A549 (cell line): Measurements from ENCODE around the gene ITGA2. TPM values are rescaled to one million over a fixed set of nuclear protein-coding genes. Genes with fewer than 3 reads are reported as not detected.

Experiments
- ATAC-seq, 2 experiments: fragments of 200-7000 bp in 1 of 2; fragments of >200 bp in 1 of 2; cut with Nextera tagmentation in 1 of 2; cut with Tn5 transposase in 1 of 2; 3 replicates each; pipeline versions ENCODE4 v1.8.0 to v1.9.1; 2018 to 2020; ENCODE audit warnings: mild to moderate bottlenecking in 1 of 2, moderate library complexity in 1 of 2
- CTCF ChIA-PET: fragments of 300-600 bp; sonication (Branson Sonifier 250); formaldehyde crosslinking; extraction: SDS; loops from one replicate; lab custom pipeline; 2021; ENCODE audit warnings: antibody characterized with exemption, inconsistent platforms; lab: Yijun Ruan, JAX
- POLR2A ChIA-PET: fragments of 350-600 bp; formaldehyde crosslinking; extraction: SDS; loops from one replicate; lab custom pipeline; 2021; ENCODE audit warnings: antibody characterized with exemption, inconsistent platforms; lab: Yijun Ruan, JAX
- DNase-seq, 2 experiments: peaks; one replicate each; pipeline versions ENCODE4 v3.0.0 to v3.0.0-alpha.2; 2011 to 2016; ENCODE audit warnings: low read depth in 1 of 2, low spot score in 1 of 2
- FAIRE-seq: peaks from 2 replicates; lab custom pipeline; 2011; peaks lifted over from hg19 to GRCh38; lab: Jason Lieb, UNC
- H3K27ac ChIP-seq, 2 experiments: fragments of >200 bp; sonication (Bioruptor Twin); formaldehyde crosslinking; 3 replicates each; pipeline ENCODE4 v1.5.1; 2016 to 2017
- H3K4me1 ChIP-seq: fragments of >200 bp; sonication (Bioruptor Twin); formaldehyde crosslinking; 3 replicates; pipeline ENCODE4 v1.6.1; 2016
- H3K4me2 ChIP-seq: fragments of >200 bp; sonication (Bioruptor Twin); formaldehyde crosslinking; 3 replicates; pipeline ENCODE4 v1.6.1; 2016
- H3K4me3 ChIP-seq: fragments of >200 bp; sonication (Bioruptor Twin); formaldehyde crosslinking; 3 replicates; pipeline ENCODE4 v1.5.1; 2016
- H3K9me3 ChIP-seq: fragments of >200 bp; sonication (Bioruptor Twin); formaldehyde crosslinking; 3 replicates; pipeline ENCODE4 v1.6.1; 2016
- ATOH8 ChIP-seq: fragments of 250-450 bp; sonication (Bioruptor Pico); IDR thresholded peaks from 2 replicates; pipeline ENCODE4 v1.5.0; 2020; ENCODE audit warnings: low read depth, mild to moderate bottlenecking, moderate library complexity
- CBX8 ChIP-seq: fragments of 200-600 bp; sonication (generic); IDR thresholded peaks from 2 replicates; pipeline ENCODE4 v1.6.1; 2016
- CEBPB ChIP-seq, 2 experiments: fragments of >200 bp in 1 of 2; sonication (Bioruptor Twin) in 1 of 2; formaldehyde crosslinking in 1 of 2; IDR thresholded peaks; 2 replicates each; pipeline ENCODE4 v1.6.1; 2012 to 2016
- CHD2 ChIP-seq: fragments of 150-350 bp; IDR thresholded peaks from 2 replicates; pipeline ENCODE4 v1.6.1; 2014; ENCODE audit warnings: low read length; ENCODE audit not compliant: partially characterized antibody
- CHD4 ChIP-seq: fragments of 200-600 bp; sonication (generic); IDR thresholded peaks from 2 replicates; pipeline ENCODE4 v1.6.1; 2016; ENCODE audit warnings: antibody characterized with exemption, mild to moderate bottlenecking, borderline replicate concordance
- EHF ChIP-seq: fragments of 250-450 bp; sonication (Bioruptor Pico); IDR thresholded peaks from 2 replicates; pipeline ENCODE4 v1.5.0; 2020; ENCODE audit warnings: mild to moderate bottlenecking
- EHMT2 ChIP-seq: fragments of 200-600 bp; sonication (generic); IDR thresholded peaks from 2 replicates; pipeline ENCODE4 v1.6.1; 2016; ENCODE audit warnings: antibody characterized with exemption, low read depth, mild to moderate bottlenecking, moderate library complexity
- ESRRA ChIP-seq: fragments of 150-350 bp; IDR thresholded peaks from 2 replicates; pipeline ENCODE4 v1.6.1; 2014; ENCODE audit warnings: mild to moderate bottlenecking, low read length, borderline replicate concordance
- FOSB ChIP-seq: fragments of 250-450 bp; sonication (Bioruptor Pico); IDR thresholded peaks from 2 replicates; pipeline ENCODE4 v1.5.0; 2020; ENCODE audit warnings: mild to moderate bottlenecking, moderate library complexity
- FOSL2 ChIP-seq, 2 experiments: fragments of 450-650 bp in 1 of 2; fragments of >200 bp in 1 of 2; sonication (Bioruptor Twin) in 1 of 2; formaldehyde crosslinking; IDR thresholded peaks; 2 replicates each; pipeline versions ENCODE4 v1.5.0 to v1.6.1; 2016 to 2020; ENCODE audit warnings: mild to moderate bottlenecking in 1 of 2, moderate library complexity in 1 of 2
- FOXS1 ChIP-seq: fragments of 250-450 bp; sonication (Bioruptor Pico); IDR thresholded peaks from 2 replicates; pipeline ENCODE4 v1.5.0; 2020; ENCODE audit warnings: mild to moderate bottlenecking, moderate library complexity
- GATA3 ChIP-seq: IDR thresholded peaks from 2 replicates; pipeline ENCODE4 v1.6.1; 2012; ENCODE audit warnings: borderline replicate concordance
- HES2 ChIP-seq: fragments of >200 bp; sonication (Bioruptor Twin); formaldehyde crosslinking; IDR thresholded peaks from 2 replicates; pipeline ENCODE4 v1.6.1; 2016
- HEYL ChIP-seq: fragments of 250-450 bp; sonication (Bioruptor Pico); IDR thresholded peaks from 2 replicates; pipeline ENCODE4 v1.8.0; 2021; ENCODE audit warnings: mild to moderate bottlenecking, moderate library complexity
- JUN ChIP-seq, 2 experiments: fragments of >200 bp; sonication (Bioruptor Twin); formaldehyde crosslinking; IDR thresholded peaks; 2 replicates in 1 of 2; 3 replicates in 1 of 2; pipeline ENCODE4 v1.6.1; 2016 to 2017
- JUNB ChIP-seq: fragments of >200 bp; sonication (Bioruptor Twin); formaldehyde crosslinking; IDR thresholded peaks from 2 replicates; pipeline ENCODE4 v1.6.1; 2016
- KDM1A ChIP-seq: fragments of 200-600 bp; sonication (generic); IDR thresholded peaks from 2 replicates; pipeline ENCODE4 v1.6.1; 2016; ENCODE audit warnings: low read depth, mild to moderate bottlenecking
- KDM5A ChIP-seq: fragments of 200-600 bp; sonication (generic); IDR thresholded peaks from 2 replicates; pipeline ENCODE4 v1.6.1; 2016; ENCODE audit warnings: antibody characterized with exemption, mild to moderate bottlenecking
- MAFK ChIP-seq: fragments of 450-650 bp; IDR thresholded peaks from 2 replicates; pipeline ENCODE4 v1.6.1; 2014; ENCODE audit not compliant: partially characterized antibody
- MAX ChIP-seq: IDR thresholded peaks from 2 replicates; pipeline ENCODE4 v1.6.1; 2012
- MAZ ChIP-seq: fragments of 150-350 bp; IDR thresholded peaks from 2 replicates; pipeline ENCODE4 v1.6.1; 2014; ENCODE audit warnings: antibody characterized with exemption, low read depth, low read length, borderline replicate concordance
- MYC ChIP-seq: IDR thresholded peaks from 2 replicates; pipeline ENCODE4 v1.6.1; 2012; ENCODE audit warnings: mild to moderate bottlenecking, inconsistent platforms, low read length, improper control_type of control experiment, borderline replicate concordance
- NFE2L2 ChIP-seq: fragments of 150-350 bp; conservative IDR thresholded peaks from 2 replicates; pipeline ENCODE4 v1.6.1; 2014; ENCODE audit warnings: low read length
- PHF8 ChIP-seq: fragments of 200-600 bp; sonication (generic); IDR thresholded peaks from 2 replicates; pipeline ENCODE4 v1.6.1; 2016; ENCODE audit warnings: low read depth, mild to moderate bottlenecking, antibody characterized with exemption, moderate library complexity, borderline replicate concordance
- POLR2A ChIP-seq: IDR thresholded peaks from 2 replicates; pipeline ENCODE4 v1.6.1; 2012; ENCODE audit warnings: mild to moderate bottlenecking, low read length
- RARB ChIP-seq: fragments of 250-450 bp; sonication (Bioruptor Pico); IDR thresholded peaks from 2 replicates; pipeline ENCODE4 v1.8.0; 2021; ENCODE audit warnings: mild to moderate bottlenecking, moderate library complexity
- RCOR1 ChIP-seq: fragments of 150-350 bp; IDR thresholded peaks from 2 replicates; pipeline ENCODE4 v1.6.1; 2014; ENCODE audit warnings: antibody characterized with exemption, low read length, low read depth
- SMC3 ChIP-seq: fragments of >200 bp; sonication (Bioruptor Twin); formaldehyde crosslinking; IDR thresholded peaks from 3 replicates; pipeline ENCODE4 v1.6.1; 2018; ENCODE audit warnings: inconsistent platforms
- TP53 ChIP-seq: fragments of 250-450 bp; sonication (Bioruptor Pico); IDR thresholded peaks from 2 replicates; pipeline ENCODE4 v1.5.0; 2021; ENCODE audit warnings: mild to moderate bottlenecking, moderate library complexity
- USF2 ChIP-seq: fragments of 450-650 bp; IDR thresholded peaks from 2 replicates; pipeline ENCODE4 v1.6.1; 2014; ENCODE audit warnings: antibody characterized with exemption
- ZNF302 ChIP-seq: fragments of 250-450 bp; sonication (Bioruptor Pico); IDR thresholded peaks from 2 replicates; pipeline ENCODE4 v1.9.0; 2021; ENCODE audit warnings: inconsistent platforms, mild to moderate bottlenecking, moderate library complexity
- WGBS: methylation state at CpG from one replicate; pipeline ENCODE4 v1.1.6; 2017; ENCODE audit errors: missing lambda C conversion rate; 5-methylcytosine and 5-hydroxymethylcytosine counted together
- polyA plus RNA-seq, 4 experiments: library from polyadenylated mRNA; depleted of rRNA in 3 of 4; stranded (reverse); fragments of >200 nt; fragmentation: RNase III in 1 of 4; extraction: RNeasy Plus Mini Kit Qiagen cat#74134 plus additional on column Dnase treatment in 1 of 4; gene quantifications; 2 replicates in 3 of 4; 3 replicates in 1 of 4; pipeline ENCODE4 v1.2.3, GENCODE V29; 2011 to 2017
- TF ChIP-seq, protein P1 (sequence below): fragments of >200 bp; sonication (Bioruptor Twin); formaldehyde crosslinking; IDR thresholded peaks from 3 replicates; pipeline ENCODE4 v1.5.1; 2016
- TF ChIP-seq, protein P2 (sequence below): IDR thresholded peaks from 2 replicates; pipeline ENCODE4 v1.6.1; 2012

Gene ITGA2
- polyA plus RNA-seq, 2 of the 4 experiments (the other 2 are of a cell fraction) = 8.5 to 28.0 TPM

DNA sequence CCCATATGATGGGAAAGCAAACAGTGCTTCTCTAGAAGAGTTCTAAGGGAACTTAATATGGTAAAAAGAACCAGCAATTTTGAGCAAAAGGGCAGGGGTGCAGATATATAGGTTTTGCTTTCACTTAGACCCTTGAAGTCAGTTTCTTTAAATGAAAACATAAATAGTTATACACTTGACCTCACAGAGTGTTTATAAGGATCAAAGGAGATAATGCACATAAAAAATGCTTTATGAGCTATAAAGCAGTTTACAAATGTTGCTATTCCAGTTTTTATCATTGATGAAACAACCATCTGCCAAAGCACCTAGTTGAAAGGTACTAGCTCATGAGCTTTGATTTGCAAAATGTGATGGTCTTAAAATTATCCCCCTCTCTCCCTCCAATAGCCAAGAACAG, 45.7 kb downstream of the ITGA2 start:
- POLR2A ChIA-PET = no interaction called here

GRCh38 chr5:53035868-53036381, 46.8 kb downstream of the ITGA2 start:
- H3K4me2 ChIP-seq = 0 out of 3 replicates have a peak overlapping the region, but pooled peaks have one; percentile 4
- POLR2A ChIA-PET = interaction anchor here (1.2 kb wide), 1 partner anchor 47 kb away, joined by 5 read pairs; the partner anchor contains the start of gene ITGA2
- 17% methylated on average over 2 of the region's 2 CpGs for WGBS
- FAIRE-seq = no peak
- peak overlapping the region; percentile 46 to 70; a peak in 5 of 6 replicates for H3K27ac ChIP-seq
- peak; percentile 46 to 48 for DNase-seq
- no peaks in the 10 kb centered on the region for H3K9me3 ChIP-seq
- peak; percentile 52 to 69; a peak in 3 of 6 replicates for ATAC-seq
- CTCF ChIA-PET = interaction anchor here (0.7 to 7.3 kb wide), 14 partner anchors 9 to 91 kb away, joined by 3 to 43 read pairs (median 4); partner anchors contain the start of genes ITGA2 and MOCS2
- H3K4me1 ChIP-seq = peaks cover 72% of the 10 kb centered on the region
- no peak overlapping the region for H3K4me3 ChIP-seq
- TF ChIP-seq GATA3 (no peak), EHF (CRISPR knock-in tag) (no peak), CBX8 (no peak), NFE2L2 (no peak), FOXS1 (CRISPR knock-in tag) (no peak), TP53 (CRISPR knock-in tag) (no peak), MYC (no peak), KDM5A (no peak), RARB (CRISPR knock-in tag) (no peak), RCOR1 (no peak), JUN (IDR thresholded peaks at IDR 0.05) (no peak), FOSL2 (IDR thresholded peaks at IDR 0.05) (no peak), FOSL2 (CRISPR knock-in tag; IDR thresholded peaks at IDR 0.05) (no peak), ZNF302 (CRISPR knock-in tag) (no peak), KDM1A (no peak), PHF8 (no peak), CHD4 (no peak), ATOH8 (no peak), EHMT2 (no peak), SMC3 (0 out of 3 replicates have a peak, but pooled peaks have one; percentile 16), MAFK (no peak), JUNB (no peak), HES2 (no peak), MAZ (no peak), HEYL (CRISPR knock-in tag) (no peak)
- TF ChIP-seq, protein P1, sequence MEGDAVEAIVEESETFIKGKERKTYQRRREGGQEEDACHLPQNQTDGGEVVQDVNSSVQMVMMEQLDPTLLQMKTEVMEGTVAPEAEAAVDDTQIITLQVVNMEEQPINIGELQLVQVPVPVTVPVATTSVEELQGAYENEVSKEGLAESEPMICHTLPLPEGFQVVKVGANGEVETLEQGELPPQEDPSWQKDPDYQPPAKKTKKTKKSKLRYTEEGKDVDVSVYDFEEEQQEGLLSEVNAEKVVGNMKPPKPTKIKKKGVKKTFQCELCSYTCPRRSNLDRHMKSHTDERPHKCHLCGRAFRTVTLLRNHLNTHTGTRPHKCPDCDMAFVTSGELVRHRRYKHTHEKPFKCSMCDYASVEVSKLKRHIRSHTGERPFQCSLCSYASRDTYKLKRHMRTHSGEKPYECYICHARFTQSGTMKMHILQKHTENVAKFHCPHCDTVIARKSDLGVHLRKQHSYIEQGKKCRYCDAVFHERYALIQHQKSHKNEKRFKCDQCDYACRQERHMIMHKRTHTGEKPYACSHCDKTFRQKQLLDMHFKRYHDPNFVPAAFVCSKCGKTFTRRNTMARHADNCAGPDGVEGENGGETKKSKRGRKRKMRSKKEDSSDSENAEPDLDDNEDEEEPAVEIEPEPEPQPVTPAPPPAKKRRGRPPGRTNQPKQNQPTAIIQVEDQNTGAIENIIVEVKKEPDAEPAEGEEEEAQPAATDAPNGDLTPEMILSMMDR = peak; percentile 48
- TF ChIP-seq, protein P2, sequence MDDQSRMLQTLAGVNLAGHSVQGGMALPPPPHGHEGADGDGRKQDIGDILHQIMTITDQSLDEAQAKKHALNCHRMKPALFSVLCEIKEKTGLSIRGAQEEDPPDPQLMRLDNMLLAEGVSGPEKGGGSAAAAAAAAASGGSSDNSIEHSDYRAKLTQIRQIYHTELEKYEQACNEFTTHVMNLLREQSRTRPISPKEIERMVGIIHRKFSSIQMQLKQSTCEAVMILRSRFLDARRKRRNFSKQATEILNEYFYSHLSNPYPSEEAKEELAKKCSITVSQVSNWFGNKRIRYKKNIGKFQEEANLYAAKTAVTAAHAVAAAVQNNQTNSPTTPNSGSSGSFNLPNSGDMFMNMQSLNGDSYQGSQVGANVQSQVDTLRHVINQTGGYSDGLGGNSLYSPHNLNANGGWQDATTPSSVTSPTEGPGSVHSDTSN = no peak

More for the DNA sequence above, 45.7 kb downstream of the ITGA2 start:
- CTCF ChIA-PET = interaction anchor here (1.2 to 7.3 kb wide), 7 partner anchors 10 to 86 kb away, joined by 4 to 43 read pairs (median 6); partner anchors contain the start of gene ITGA2
- no peak for TF ChIP-seq ESRRA
- no peak for TF ChIP-seq CHD4
- no peak for TF ChIP-seq FOSB (CRISPR knock-in tag)
- TF ChIP-seq EHMT2 = no peak
- no peak for TF ChIP-seq MAX
- TF ChIP-seq POLR2A = no peak
- no peak for TF ChIP-seq CEBPB (IDR thresholded peaks at IDR 0.05)
- TF ChIP-seq CHD2 = no peak
- TF ChIP-seq USF2 = no peak
- H3K27ac ChIP-seq = peak overlapping the region; percentile 41 to 70; a peak in 5 of 6 replicates
- H3K4me2 ChIP-seq = peak overlapping the region; percentile 31
- FAIRE-seq (no peak), DNase-seq (no peak), ATAC-seq (no peak)
- H3K4me1 ChIP-seq = peaks cover 83% of the 10 kb centered on the region
- no peaks in the 10 kb centered on the region for H3K9me3 ChIP-seq
- no peak overlapping the region for H3K4me3 ChIP-seq
